Right cardiac atrium (tissue), 5 donors: ENCODE measurements around the gene SCN5A. TPM values are rescaled to one million over a fixed set of nuclear protein-coding genes. Genes with fewer than 3 reads are reported as not detected.

Experiments
- ATAC-seq, 2 donors: fragments of 200-7000 bp; cut with Tn5 transposase; one replicate each; pipeline versions ENCODE4 v1.8.0 to v1.9.1; 2020; ENCODE audit warnings: moderate library complexity in 2 of 2, mild to moderate bottlenecking in 1 of 2
- DNase-seq, 3 donors: peaks; one replicate each; pipeline ENCODE4 v3.0.0-alpha.2; 2020
- H3K27ac ChIP-seq: one replicate; pipeline ENCODE4 v1.5.1; 2013; ENCODE audit warnings: mild to moderate bottlenecking, low read length, control low read depth, moderate library complexity
- H3K27me3 ChIP-seq: one replicate; pipeline ENCODE4 v1.6.1; 2013; ENCODE audit not compliant: control insufficient read depth, insufficient read depth
- H3K4me1 ChIP-seq: one replicate; pipeline ENCODE4 v1.6.1; 2013; ENCODE audit warnings: low read length; ENCODE audit not compliant: control insufficient read depth, insufficient read depth
- H3K4me3 ChIP-seq: one replicate; pipeline ENCODE4 v1.5.1; 2013; ENCODE audit warnings: low read length, control low read depth
- H3K9me3 ChIP-seq: one replicate; pipeline ENCODE4 v1.6.1; 2013; ENCODE audit warnings: low read length; ENCODE audit not compliant: control insufficient read depth
- WGBS: extraction: QIAGEN DNeasy Blood & Tissue Kit; methylation state at CpG from one replicate; pipeline ENCODE4 v1.1.7; 2013; 5-methylcytosine and 5-hydroxymethylcytosine counted together
- intact Hi-C, 4 donors: fragments of 100-400 bp; cut with DNase I; formaldehyde crosslinking; loops; one replicate each; pipeline versions ENCODE4 v1.11.0 to v1.14.0; 2022 to 2023
- long read RNA-seq, 4 donors: library from polyadenylated mRNA; unstranded; transcript quantifications; one replicate each; pipeline ENCODE4 v2.0.0, GENCODE V29; 2020 to 2021
- polyA plus RNA-seq: library from polyadenylated mRNA; stranded (reverse); fragments of 200-250 nt; gene quantifications from one replicate; pipeline ENCODE4 v1.2.3, GENCODE V29; 2013
- total RNA-seq, 4 donors: library from RNA; stranded (reverse); fragmentation: NEBNext Ultra II Directional; extraction: Animal tissue kit (Norgen Biotek cat#: 25700); gene quantifications; one replicate each; pipeline ENCODE4 v1.2.1, GENCODE V29; 2021
- donor health status: healthy with polysubstance abuse.
- donor health status: DM: no; HTN: yes; CAD: no.
- donor health status: DM: no; HTN: no; CAD: no.
- donor health status: DM: no; HTN: yes; CAD: no; lungs with severe emphysema.
- donor health status: DM: yes; HTN: yes; CAD: no.

Gene SCN5A
- total RNA-seq (100 to 1,000 TPM; 131 to 202 (median 142) TPM), polyA plus RNA-seq (69.0 TPM)
- long read RNA-seq, donor 1, partial matches to known transcripts = 63 of 231 reads
- long read RNA-seq, donor 1, other reads (novel, unspliced or antisense) = 168 of 231 reads
- long read RNA-seq, donor 2, partial matches to known transcripts = 25 of 88 reads
- long read RNA-seq, donor 2, other reads (novel, unspliced or antisense) = 63 of 88 reads
- long read RNA-seq, donor 3, partial matches to known transcripts = 70 of 477 reads
- long read RNA-seq, donor 3, other reads (novel, unspliced or antisense) = 407 of 477 reads
- long read RNA-seq, donor 4, partial matches to known transcripts = 22 of 80 reads
- long read RNA-seq, donor 4, other reads (novel, unspliced or antisense) = 58 of 80 reads

DNA sequence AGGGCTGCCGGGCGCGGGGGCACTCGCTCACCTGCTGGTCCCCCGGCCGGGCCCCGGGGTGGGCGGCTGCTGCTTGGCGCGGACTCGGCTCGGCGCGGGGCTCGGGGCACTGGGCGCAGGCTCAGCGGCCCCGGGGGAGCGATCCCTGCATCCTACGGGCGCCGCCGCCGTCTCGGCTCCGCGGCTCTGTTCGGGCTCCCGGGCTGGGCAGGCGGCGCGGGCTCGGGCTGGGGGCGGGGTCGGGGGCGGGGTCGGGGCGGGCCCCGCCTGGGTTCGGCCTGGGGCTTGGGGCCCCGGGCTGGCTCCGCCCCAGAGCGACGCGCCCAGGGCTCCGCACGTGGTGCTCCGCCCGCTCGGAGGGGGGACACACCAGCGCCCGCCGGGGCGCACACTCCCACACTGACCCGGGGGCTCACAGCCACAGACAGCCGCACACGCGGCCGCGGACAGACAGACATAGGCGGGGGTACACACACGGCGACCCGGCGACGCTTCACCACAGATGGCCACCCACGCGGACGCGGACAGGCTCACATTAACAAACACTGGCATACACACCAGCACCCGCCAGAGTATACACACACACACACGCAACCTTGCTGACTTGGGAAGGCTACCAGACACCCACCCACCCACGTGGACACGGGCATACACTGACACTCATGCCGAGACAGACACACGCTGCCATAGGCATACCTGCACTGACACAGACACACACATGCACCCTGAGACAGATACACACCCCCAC is at the start of gene SCN5A:
Gene SCN5A, minus strand, starts transcription at position 188 of the 748 bp plus-strand sequence. CDS start 16,380 bp downstream, outside the sequence.
- Histone ChIP-seq H3K27me3 (no peaks in the 10 kb centered on the region), H3K9me3 (no peaks in the 10 kb centered on the region), H3K27ac (peak within 1 kb of the TSS; percentile 79), H3K4me3 (peak within 1 kb of the TSS; percentile 61), H3K4me1 (peaks cover 3% of the 10 kb centered on the region)
- DNase-seq (peak; percentile 70 to 84 (median 82)), ATAC-seq (peak; percentile 81)
- 2% methylated on average over 76 of the region's 76 CpGs for WGBS
- intact Hi-C loops = loop anchor here (5.0 to 10.0 kb wide), 3 partner anchors 127 to 155 kb away; partner anchors contain the start of gene EXOG (in 2 of the 4)

DNA sequence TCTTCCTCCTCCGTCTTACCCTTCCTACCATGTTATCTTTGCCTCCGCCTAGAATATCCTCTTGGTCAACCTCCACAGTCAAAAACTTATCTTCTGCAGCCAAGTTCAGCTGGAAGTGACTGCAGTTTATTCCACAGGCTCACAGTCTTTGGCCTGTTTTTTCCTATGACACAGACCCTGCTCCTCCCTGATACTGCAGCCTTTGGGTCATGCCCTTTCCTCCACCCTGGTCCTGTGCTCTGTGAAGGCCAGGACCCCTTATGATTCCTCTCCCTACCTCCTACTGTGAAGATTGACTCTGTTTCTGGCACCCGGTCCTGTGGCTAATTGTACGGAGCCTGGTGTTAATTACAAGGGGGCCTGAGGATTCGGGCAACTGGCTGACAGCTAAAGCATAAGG is 49.3 kb upstream of the SCN5A start:
- WGBS = 71% methylated on average over 5 of the region's 5 CpGs
- intact Hi-C loops = no loop called here
- Histone ChIP-seq H3K27me3 (no peaks in the 10 kb centered on the region), H3K4me1 (no peaks in the 10 kb centered on the region), H3K27ac (no peak overlapping the region), H3K9me3 (no peaks in the 10 kb centered on the region), H3K4me3 (no peak overlapping the region)
- ATAC-seq (peak in 1 of 2 donors; percentile 63), DNase-seq (no peak)

DNA sequence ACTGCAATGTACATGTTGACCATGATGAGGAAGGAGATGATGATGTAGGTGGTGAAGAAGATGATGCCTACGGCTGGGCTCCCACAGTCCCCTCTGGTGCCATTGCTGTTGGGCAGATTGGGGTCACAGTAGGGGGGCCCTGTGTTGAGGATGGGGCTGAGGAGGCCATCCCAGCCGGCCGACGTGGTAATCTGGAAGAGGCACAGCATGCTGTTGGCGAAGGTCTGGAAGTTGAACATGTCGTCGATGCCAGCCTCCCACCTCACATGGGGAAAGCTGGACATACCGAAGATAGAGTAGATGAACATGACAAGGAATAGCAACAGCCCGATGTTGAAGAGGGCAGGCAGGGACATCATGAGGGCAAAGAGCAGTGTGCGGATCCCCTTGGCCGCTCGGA is 48.6 kb upstream of the SCN5A start:
- Histone ChIP-seq H3K27me3 (no peaks in the 10 kb centered on the region), H3K9me3 (no peaks in the 10 kb centered on the region), H3K4me3 (no peak overlapping the region), H3K27ac (no peak overlapping the region), H3K4me1 (no peaks in the 10 kb centered on the region)
- WGBS = 95% methylated on average over 12 of the region's 12 CpGs
- intact Hi-C loops = no loop called here
- ATAC-seq (no peak), DNase-seq (no peak)

DNA sequence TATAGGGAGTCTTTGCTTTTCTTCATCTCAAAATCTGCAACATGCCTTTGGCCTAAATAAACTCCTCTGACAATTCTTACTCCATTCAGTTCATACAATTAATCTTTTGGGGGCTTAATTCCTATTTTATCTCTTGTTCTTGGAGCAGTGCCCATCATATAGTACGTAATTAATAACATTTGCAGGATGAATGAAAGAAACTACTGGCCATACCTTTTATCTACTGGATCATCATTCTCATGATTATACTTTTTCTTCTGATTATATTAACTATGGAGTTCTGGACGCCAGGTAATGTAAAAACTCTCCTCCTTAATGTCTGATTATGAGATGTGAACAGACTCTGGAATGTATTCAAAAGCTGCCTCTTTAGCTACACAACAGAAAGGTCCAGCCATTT is 46.5 kb upstream of the SCN5A start:
- Histone ChIP-seq H3K27ac (no peak overlapping the region), H3K9me3 (no peaks in the 10 kb centered on the region), H3K4me3 (no peak overlapping the region), H3K27me3 (no peaks in the 10 kb centered on the region), H3K4me1 (no peaks in the 10 kb centered on the region)
- intact Hi-C loops = no loop called here
- ATAC-seq (no peak), DNase-seq (no peak)
- WGBS = 67% methylated on average over 2 of the region's 2 CpGs

DNA sequence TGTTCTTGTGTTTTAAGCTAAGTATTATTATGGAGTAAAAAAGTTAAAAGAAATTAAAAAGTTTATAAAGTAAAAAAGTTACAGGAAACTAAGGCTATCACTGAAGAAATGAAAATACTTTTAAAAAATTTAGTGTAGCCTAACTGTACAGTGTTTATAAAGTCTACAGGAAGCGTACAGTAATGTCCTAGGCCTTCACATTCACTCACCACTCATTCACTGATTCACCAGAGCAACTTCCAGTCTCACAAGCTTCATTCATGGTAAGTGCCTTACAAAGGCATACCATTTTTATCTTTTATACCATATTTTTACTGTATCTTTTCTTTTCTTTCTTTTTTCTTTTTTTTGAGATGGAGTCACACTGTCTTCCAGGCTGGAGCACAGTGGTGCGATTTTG is 40.7 kb upstream of the SCN5A start:
- ATAC-seq (no peak), DNase-seq (no peak)
- H3K4me3 ChIP-seq = no peak overlapping the region
- intact Hi-C loops = no loop called here
- H3K27ac ChIP-seq = no peak overlapping the region
- H3K27me3 ChIP-seq = no peaks in the 10 kb centered on the region
- WGBS = 64% methylated on average over 2 of the region's 2 CpGs
- no peaks in the 10 kb centered on the region for H3K4me1 ChIP-seq
- no peaks in the 10 kb centered on the region for H3K9me3 ChIP-seq

DNA sequence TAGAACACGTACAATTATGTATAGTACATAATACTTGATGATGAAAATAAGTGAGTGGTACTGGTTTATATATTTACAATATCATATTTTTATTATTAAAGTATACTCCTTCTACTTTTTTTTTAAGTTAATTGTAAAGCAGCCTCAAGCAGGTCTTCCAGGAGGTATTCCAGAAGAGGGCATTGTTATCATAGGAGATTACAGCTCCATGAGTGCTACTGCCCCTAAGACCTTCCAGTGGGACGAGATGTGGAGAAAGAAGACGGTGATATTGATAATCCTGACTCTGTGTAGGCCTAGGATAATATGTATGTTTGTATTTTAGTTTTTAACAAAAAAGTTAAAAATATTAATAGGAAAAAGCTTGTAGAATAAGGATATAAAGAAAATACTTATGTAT is 40.3 kb upstream of the SCN5A start:
- no peak for DNase-seq
- no peaks in the 10 kb centered on the region for H3K4me1 ChIP-seq
- H3K9me3 ChIP-seq = no peaks in the 10 kb centered on the region
- H3K27ac ChIP-seq = no peak overlapping the region
- no peak overlapping the region for H3K4me3 ChIP-seq
- no peaks in the 10 kb centered on the region for H3K27me3 ChIP-seq
- 50% methylated on average over 3 of the region's 3 CpGs for WGBS
- intact Hi-C loops = loop anchor here in 2 of 4 donors (10.0 kb wide), 2 partner anchors 145 to 155 kb away; no protein-coding TSS in a partner anchor
- ATAC-seq = peak in 1 of 2 donors; percentile 52

DNA sequence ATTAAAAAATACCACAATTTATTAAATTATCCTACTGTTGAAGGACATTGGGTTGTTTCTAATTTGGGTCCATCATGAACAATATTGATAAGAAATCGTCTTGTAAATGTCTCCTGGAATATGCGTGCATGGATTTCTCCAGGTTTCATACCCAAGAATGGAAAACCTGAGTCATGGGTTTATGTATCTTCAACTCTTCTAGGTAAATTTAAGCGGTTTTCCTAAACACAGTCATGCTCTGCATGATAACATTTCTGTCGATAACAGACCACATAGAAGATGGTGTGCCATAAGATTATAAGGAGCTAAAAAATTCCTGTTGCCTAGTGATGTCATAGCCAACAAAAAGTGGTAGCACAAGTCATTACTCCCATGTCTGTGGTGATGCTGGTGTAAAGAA is 39.9 kb upstream of the SCN5A start:
- no peak overlapping the region for H3K27ac ChIP-seq
- no peaks in the 10 kb centered on the region for H3K27me3 ChIP-seq
- ATAC-seq (no peak), DNase-seq (no peak)
- H3K4me1 ChIP-seq = no peaks in the 10 kb centered on the region
- H3K4me3 ChIP-seq = no peak overlapping the region
- WGBS = 73% methylated on average over 4 of the region's 4 CpGs
- no peaks in the 10 kb centered on the region for H3K9me3 ChIP-seq
- intact Hi-C loops = loop anchor here in 2 of 4 donors (10.0 kb wide), 2 partner anchors 145 to 155 kb away; no protein-coding TSS in a partner anchor

DNA sequence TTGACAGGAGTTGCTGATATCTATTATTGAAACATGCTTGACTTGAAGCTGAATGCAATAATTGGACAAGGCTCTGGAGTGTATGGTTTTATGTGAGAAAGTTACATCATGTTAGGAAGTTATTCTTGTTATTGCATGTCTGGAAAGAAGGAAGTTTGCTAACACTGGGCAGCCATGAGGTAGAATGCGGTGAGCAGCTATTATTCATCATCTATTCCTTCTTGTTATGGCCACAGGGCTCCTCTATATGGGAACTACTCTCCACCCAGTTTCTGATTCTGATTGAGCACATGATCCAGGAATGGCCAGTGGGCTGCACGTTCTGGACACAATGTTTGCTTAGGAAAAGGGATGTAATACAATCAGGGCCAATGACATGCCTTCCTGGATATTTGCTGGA is 37.8 kb upstream of the SCN5A start:
- DNase-seq (no peak), ATAC-seq (no peak)
- Histone ChIP-seq H3K4me1 (no peaks in the 10 kb centered on the region), H3K27me3 (no peaks in the 10 kb centered on the region), H3K4me3 (no peak overlapping the region), H3K27ac (no peak overlapping the region), H3K9me3 (no peaks in the 10 kb centered on the region)
- WGBS = 57% methylated on average over 2 of the region's 2 CpGs
- intact Hi-C loops = loop anchor here in 2 of 4 donors (10.0 kb wide), 2 partner anchors 147 to 157 kb away; no protein-coding TSS in a partner anchor

DNA sequence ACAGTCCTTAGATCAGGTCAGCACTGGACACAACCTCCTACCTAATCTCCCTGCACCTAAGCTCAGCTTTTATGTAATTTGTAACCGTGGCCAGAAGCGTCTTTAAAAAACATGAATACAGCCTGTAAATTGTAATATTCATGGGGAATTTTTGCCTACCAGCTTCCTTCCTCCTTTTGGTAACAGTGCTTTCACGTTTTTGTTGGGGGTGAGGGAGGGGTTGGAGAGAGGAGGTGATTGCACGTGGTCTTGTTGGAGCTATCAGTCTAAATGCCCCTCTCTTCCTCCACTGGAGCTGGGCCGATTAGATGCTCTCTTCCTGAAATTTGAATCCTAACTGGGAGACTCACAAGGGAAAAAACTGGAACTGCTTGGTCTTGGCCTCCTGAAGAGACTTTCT is 35.1 kb upstream of the SCN5A start:
- H3K4me1 ChIP-seq = no peaks in the 10 kb centered on the region
- no peaks in the 10 kb centered on the region for H3K27me3 ChIP-seq
- H3K9me3 ChIP-seq = no peaks in the 10 kb centered on the region
- DNase-seq = no peak
- no peak for ATAC-seq
- no peak overlapping the region for H3K4me3 ChIP-seq
- H3K27ac ChIP-seq = no peak overlapping the region
- WGBS = 46% methylated on average over 5 of the region's 5 CpGs
- intact Hi-C loops = loop anchor here in 2 of 4 donors (10.0 kb wide), 2 partner anchors 150 to 160 kb away; no protein-coding TSS in a partner anchor

DNA sequence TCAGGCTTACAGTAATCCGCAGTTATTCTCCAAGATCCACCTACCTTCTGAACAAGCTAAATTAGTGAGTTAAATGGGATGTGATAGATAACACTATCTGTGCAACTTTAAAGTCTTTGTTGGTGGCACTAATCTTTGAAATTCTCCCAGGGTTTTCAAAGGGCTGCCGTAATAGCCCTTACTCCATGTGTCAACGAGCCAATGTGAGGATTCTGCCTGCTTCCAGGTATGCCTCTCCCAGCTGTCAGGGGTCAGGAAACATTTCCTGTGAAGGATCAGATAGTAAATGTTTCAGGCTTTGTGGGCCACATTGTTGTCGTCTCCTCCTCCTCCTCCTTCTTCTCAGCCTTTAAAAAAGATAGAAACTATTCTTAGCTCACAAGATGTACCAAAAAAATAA is 20.2 kb upstream of the SCN5A start:
- H3K9me3 ChIP-seq = no peaks in the 10 kb centered on the region
- H3K27ac ChIP-seq = no peak overlapping the region
- intact Hi-C loops = no loop called here
- DNase-seq (no peak), ATAC-seq (no peak)
- no peaks in the 10 kb centered on the region for H3K27me3 ChIP-seq
- 24% methylated on average over 4 of the region's 4 CpGs for WGBS
- H3K4me3 ChIP-seq = no peak overlapping the region
- H3K4me1 ChIP-seq = no peaks in the 10 kb centered on the region

DNA sequence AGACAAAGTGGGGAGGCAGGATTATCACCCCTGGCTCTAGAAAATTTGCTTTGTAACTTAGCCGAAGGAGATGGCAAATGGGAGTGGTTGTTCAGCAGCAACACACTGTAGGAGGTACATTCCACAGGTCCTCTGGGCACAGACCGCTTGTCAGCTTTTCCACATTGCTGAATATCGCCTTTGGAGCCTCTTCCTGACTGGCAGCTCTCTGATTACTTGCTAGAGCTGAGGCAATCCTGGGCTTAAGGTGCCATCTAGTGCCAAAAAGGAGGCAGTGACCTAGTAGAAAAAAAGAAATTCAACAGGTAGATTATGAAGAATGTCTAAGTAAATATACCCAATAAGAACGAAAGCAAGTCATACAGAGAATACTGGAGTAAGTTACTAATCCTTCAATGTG is 13.1 kb upstream of the SCN5A start:
- Histone ChIP-seq H3K4me1 (no peaks in the 10 kb centered on the region), H3K27me3 (no peaks in the 10 kb centered on the region), H3K4me3 (no peak overlapping the region), H3K9me3 (peaks cover 2% of the 10 kb centered on the region), H3K27ac (no peak overlapping the region)
- no peak for DNase-seq
- intact Hi-C loops = no loop called here
- 29% methylated on average over 4 of the region's 4 CpGs for WGBS
- no peak for ATAC-seq
